NCI-H187 treated with DMSO at 0.1 percent for 48 hours (cell line): ENCODE data around the gene CHFR.
"Not testable (repeated sequence)": the region's sequence is repeated elsewhere in the genome, so short reads cannot be mapped to it uniquely, and the experiment has no call there.

ENCODE experiments used
- DNase-seq: peaks from one replicate; lab custom pipeline; 2025; lab: John Stamatoyannopoulos, UW

The CHFR gene

GRCh38 chr12:132887513-132888351, at the start of gene CHFR:
Gene CHFR (minus strand): TSS chr12:132887605. CDS start chr12:132887328, 277 bp downstream.
- DNase-seq, result peak; percentile 79

GRCh38 chr12:132936921-132937320, 49.5 kb upstream of the CHFR start:
- not testable (repeated sequence) for DNase-seq

- no peak for DNase-seq
These were observed 48.8 kb upstream of the CHFR start for GRCh38 chr12:132936163-132936562.

GRCh38 chr12:132926415-132926833, 39.0 kb upstream of the CHFR start:
- DNase-seq, result no peak

GRCh38 chr12:132925597-132926414, 38.4 kb upstream of the CHFR start:
- no peak for DNase-seq

- no peak for DNase-seq
These were observed 37.0 kb upstream of the CHFR start for GRCh38 chr12:132924356-132924755.

GRCh38 chr12:132923356-132923909, 36.0 kb upstream of the CHFR start:
- DNase-seq, result no peak

- DNase-seq, result no peak
These were observed 35.3 kb upstream of the CHFR start for GRCh38 chr12:132922676-132923075.

- DNase-seq, result no peak
These were observed 34.3 kb upstream of the CHFR start for GRCh38 chr12:132921685-132922084.

GRCh38 chr12:132918680-132919079, 31.3 kb upstream of the CHFR start:
- no peak for DNase-seq

- DNase-seq, result no peak
These were observed 21.6 kb upstream of the CHFR start for GRCh38 chr12:132909030-132909368.

GRCh38 chr12:132908145-132909029, 21.0 kb upstream of the CHFR start:
- peak; percentile 89 for DNase-seq

GRCh38 chr12:132907789-132908144, 20.4 kb upstream of the CHFR start:
- DNase-seq, result not testable (repeated sequence)

GRCh38 chr12:132907216-132907615, 19.8 kb upstream of the CHFR start:
- DNase-seq, result no peak

GRCh38 chr12:132904718-132905328, 17.4 kb upstream of the CHFR start:
- DNase-seq, result no peak

GRCh38 chr12:132899033-132899432, 11.6 kb upstream of the CHFR start:
- DNase-seq, result no peak

GRCh38 chr12:132888852-132889251, 1.4 kb upstream of the CHFR start:
- no peak for DNase-seq

- no peak for DNase-seq
These were observed 602 bp downstream of the CHFR start for GRCh38 chr12:132886529-132887477.

- DNase-seq, result no peak
These were observed 5.6 kb downstream of the CHFR start for GRCh38 chr12:132881818-132882217.

- DNase-seq, result not testable (repeated sequence)
These were observed 12.8 kb downstream of the CHFR start for GRCh38 chr12:132874620-132875019.
